Thyroid gland (tissue), 4 donors: ENCODE data around the gene RNFT2. TPM values are rescaled to one million over a fixed set of nuclear protein-coding genes. Genes with fewer than 3 reads are reported as not detected.
"Not testable (repeated sequence)": the region's sequence is repeated elsewhere in the genome, so short reads cannot be mapped to it uniquely, and the experiment has no call there.

Experiments
- DNase-seq, 2 donors: peaks; one replicate each; pipeline ENCODE4 v3.0.0-alpha.2; 2019
- H3K27ac ChIP-seq, 3 donors: fragments of 200-600 bp; sonication (generic); 1 replicate in 2 of 3; 2 replicates in 1 of 3; pipeline ENCODE4 v1.5.1; 2016 to 2019; ENCODE audit warnings: mild to moderate bottlenecking in 1 of 3, moderate library complexity in 1 of 3
- H3K27me3 ChIP-seq: fragments of 200-600 bp; sonication (generic); one replicate; pipeline ENCODE4 v1.5.1; 2019
- H3K36me3 ChIP-seq, 2 donors: fragments of 200-600 bp; sonication (generic); one replicate each; pipeline ENCODE4 v1.5.1; 2016 to 2019
- H3K4me1 ChIP-seq, 2 donors: fragments of 200-600 bp; sonication (generic); one replicate each; pipeline ENCODE4 v1.5.1; 2017 to 2019
- H3K4me3 ChIP-seq, 3 donors: fragments of 200-600 bp; sonication (generic); replicated peaks in 1 of 3; 1 replicate in 2 of 3; 2 replicates in 1 of 3; pipeline ENCODE4 v1.5.1; 2016; ENCODE audit warnings: mild to moderate bottlenecking in 1 of 3
- H3K9me3 ChIP-seq: fragments of 200-600 bp; sonication (generic); one replicate; pipeline ENCODE4 v1.5.1; 2017
- POLR2A ChIP-seq, 2 donors: fragments of 450-650 bp; IDR thresholded peaks; one replicate each; pipeline ENCODE4 v1.6.1; 2017; ENCODE audit warnings: antibody characterized with exemption in 2 of 2, mild to moderate bottlenecking in 2 of 2, moderate library complexity in 1 of 2
- WGBS, 2 donors: methylation state at CpG; one replicate each; pipeline ENCODE4 v1.1.5; 2017; 5-methylcytosine and 5-hydroxymethylcytosine counted together
- intact Hi-C: fragments of 100-400 bp; cut with DNase I; formaldehyde crosslinking; loops from one replicate; pipeline ENCODE4 v1.15.1; 2023
- total RNA-seq, 4 donors: library from RNA; depleted of rRNA; stranded (reverse); fragments of >200 nt; gene quantifications; one replicate each; pipeline ENCODE4 v1.2.3, GENCODE V29; 2016
- TF ChIP-seq, protein P1 (sequence below), 6 experiments: fragments of 200-600 bp in 3 of 6; fragments of 450-650 bp in 3 of 6; sonication (generic) in 3 of 6; IDR thresholded peaks; one replicate each; pipeline ENCODE4 v1.5.1; 2016 to 2019; ENCODE audit warnings: antibody characterized with exemption in 6 of 6, mild to moderate bottlenecking in 2 of 6, inconsistent platforms in 1 of 6, moderate library complexity in 1 of 6

Gene RNFT2
- total RNA-seq, 4 donors from 2014 or later: 2.3 to 5.0 (median 4.5) TPM

- intact Hi-C loops: no loop called here
- 85 to 89% methylated on average over 7 of the region's 7 CpGs for WGBS, 2 donors
Observed at GRCh38 chr12:116739381-116739887, 1.3 kb downstream of the RNFT2 start.

DNA sequence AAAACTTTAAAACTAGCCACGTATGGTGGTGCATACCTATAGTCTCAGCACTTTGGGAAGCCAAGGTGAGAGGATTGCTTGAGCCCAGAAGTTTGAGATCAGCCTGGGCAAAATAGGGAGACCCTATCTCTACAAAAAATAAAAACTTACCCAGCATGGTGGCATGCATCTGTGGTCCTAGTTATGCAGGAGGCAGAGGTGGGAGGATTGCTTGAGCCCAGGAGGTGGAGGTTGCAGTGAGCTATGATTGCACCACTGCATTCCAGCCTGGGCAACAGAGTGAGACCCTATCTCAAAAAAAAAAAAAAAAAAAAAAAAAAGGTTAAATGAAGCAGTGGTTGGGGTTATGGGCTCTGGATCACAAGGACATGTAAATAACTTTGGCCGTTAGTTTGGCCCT lies 4.7 kb downstream of the RNFT2 start:
- DNase-seq: not testable (repeated sequence)

More at GRCh38 chr12:116739381-116739887, 1.3 kb downstream of the RNFT2 start:
- Histone ChIP-seq H3K4me1 (peaks cover 16 to 20% of the 10 kb centered on the region in 2 donors), H3K27ac (no peak overlapping the region), H3K27me3 (no peaks in the 10 kb centered on the region), H3K9me3 (no peaks in the 10 kb centered on the region), H3K36me3 (peaks cover 2 to 4% of the 10 kb centered on the region in 2 donors), H3K4me3 (no peak overlapping the region)
- DNase-seq: no peak
- TF ChIP-seq POLR2A (IDR thresholded peaks at IDR 0.05): no peak
- TF ChIP-seq, protein P1, sequence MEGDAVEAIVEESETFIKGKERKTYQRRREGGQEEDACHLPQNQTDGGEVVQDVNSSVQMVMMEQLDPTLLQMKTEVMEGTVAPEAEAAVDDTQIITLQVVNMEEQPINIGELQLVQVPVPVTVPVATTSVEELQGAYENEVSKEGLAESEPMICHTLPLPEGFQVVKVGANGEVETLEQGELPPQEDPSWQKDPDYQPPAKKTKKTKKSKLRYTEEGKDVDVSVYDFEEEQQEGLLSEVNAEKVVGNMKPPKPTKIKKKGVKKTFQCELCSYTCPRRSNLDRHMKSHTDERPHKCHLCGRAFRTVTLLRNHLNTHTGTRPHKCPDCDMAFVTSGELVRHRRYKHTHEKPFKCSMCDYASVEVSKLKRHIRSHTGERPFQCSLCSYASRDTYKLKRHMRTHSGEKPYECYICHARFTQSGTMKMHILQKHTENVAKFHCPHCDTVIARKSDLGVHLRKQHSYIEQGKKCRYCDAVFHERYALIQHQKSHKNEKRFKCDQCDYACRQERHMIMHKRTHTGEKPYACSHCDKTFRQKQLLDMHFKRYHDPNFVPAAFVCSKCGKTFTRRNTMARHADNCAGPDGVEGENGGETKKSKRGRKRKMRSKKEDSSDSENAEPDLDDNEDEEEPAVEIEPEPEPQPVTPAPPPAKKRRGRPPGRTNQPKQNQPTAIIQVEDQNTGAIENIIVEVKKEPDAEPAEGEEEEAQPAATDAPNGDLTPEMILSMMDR (IDR thresholded peaks at IDR 0.05): no peak

GRCh38 chr12:116744766-116745165 lies 6.7 kb downstream of the RNFT2 start:
- intact Hi-C loops: no loop called here
- TF ChIP-seq, protein P1 (IDR thresholded peaks at IDR 0.05): no peak
- TF ChIP-seq POLR2A (IDR thresholded peaks at IDR 0.05): no peak
- Histone ChIP-seq H3K4me3 (no peak overlapping the region), H3K27me3 (no peaks in the 10 kb centered on the region), H3K4me1 (no peaks in the 10 kb centered on the region), H3K36me3 (no peaks in the 10 kb centered on the region), H3K9me3 (no peaks in the 10 kb centered on the region), H3K27ac (no peak overlapping the region)
- no peak for DNase-seq
- WGBS, 2 donors: 47 to 59% methylated on average over 3 of the region's 3 CpGs

More for the DNA sequence above, 4.7 kb downstream of the RNFT2 start:
- H3K27ac ChIP-seq, H3K4me1 ChIP-seq, intact Hi-C loops, H3K9me3 ChIP-seq, H3K4me3 ChIP-seq, H3K36me3 ChIP-seq, H3K27me3 ChIP-seq: not testable (repeated sequence)
- WGBS, 2 donors: 88 to 98% methylated on average over 2 of the region's 2 CpGs

GRCh38 chr12:116745554-116745953 lies 7.4 kb downstream of the RNFT2 start:
- no peaks in the 10 kb centered on the region for H3K27me3 ChIP-seq
- no peak for TF ChIP-seq POLR2A (IDR thresholded peaks at IDR 0.05)
- TF ChIP-seq, protein P1 (IDR thresholded peaks at IDR 0.05): no peak

DNA sequence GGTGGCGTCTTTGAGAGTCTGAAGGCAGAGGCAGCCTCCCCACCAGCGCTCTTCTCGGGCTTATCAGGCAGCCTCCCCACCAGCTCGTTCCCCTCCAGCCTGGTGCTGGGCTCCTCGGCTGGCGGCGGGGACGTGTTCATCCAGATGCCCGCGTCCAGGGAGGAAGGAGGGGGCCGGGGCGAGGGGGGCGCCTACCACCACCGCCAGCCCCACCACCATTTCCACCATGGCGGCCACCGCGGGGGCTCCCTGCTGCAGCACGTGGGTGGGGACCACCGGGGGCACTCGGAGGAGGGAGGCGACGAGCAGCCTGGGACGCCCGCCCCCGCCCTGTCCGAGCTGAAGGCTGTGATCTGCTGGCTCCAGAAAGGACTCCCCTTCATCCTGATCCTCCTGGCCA lies 11.8 kb downstream of the RNFT2 start:
- intact Hi-C loops: no loop called here
- Histone ChIP-seq H3K27me3 (no peaks in the 10 kb centered on the region), H3K4me3 (no peak overlapping the region), H3K4me1 (no peaks in the 10 kb centered on the region), H3K9me3 (no peaks in the 10 kb centered on the region), H3K36me3 (no peaks in the 10 kb centered on the region), H3K27ac (no peak overlapping the region)
- DNase-seq: no peak
- no peak for TF ChIP-seq POLR2A (IDR thresholded peaks at IDR 0.05)
- TF ChIP-seq, protein P1 (IDR thresholded peaks at IDR 0.05): no peak
- 94% methylated on average over 4 to 12 of the region's 26 CpGs for WGBS, 2 donors

More at GRCh38 chr12:116745554-116745953, 7.4 kb downstream of the RNFT2 start:
- no peak overlapping the region for H3K27ac ChIP-seq
- H3K9me3 ChIP-seq: no peaks in the 10 kb centered on the region
- DNase-seq: no peak
- no peaks in the 10 kb centered on the region for H3K36me3 ChIP-seq
- WGBS, 2 donors: 93 to 97% methylated on average over 4 of the region's 4 CpGs
- no peak overlapping the region for H3K4me3 ChIP-seq
- intact Hi-C loops: no loop called here
- no peaks in the 10 kb centered on the region for H3K4me1 ChIP-seq
